Stimulated activated CD8-positive, alpha-beta memory T cell treated with anti-CD3 and anti-CD28 coated beads, Interleukin-15, amount 100 ng/mL, for 1 hour (primary cell): Measurements from ENCODE around the gene ELAVL3.
"Not testable (repeated sequence)": the region's sequence is repeated elsewhere in the genome, so short reads cannot be mapped to it uniquely, and the experiment has no call there.

ENCODE experiments used
- DNase-seq: peaks from one replicate; pipeline ENCODE4 v3.0.0-alpha.2; 2020; ENCODE audit warnings: low read depth

Gene ELAVL3

DNA sequence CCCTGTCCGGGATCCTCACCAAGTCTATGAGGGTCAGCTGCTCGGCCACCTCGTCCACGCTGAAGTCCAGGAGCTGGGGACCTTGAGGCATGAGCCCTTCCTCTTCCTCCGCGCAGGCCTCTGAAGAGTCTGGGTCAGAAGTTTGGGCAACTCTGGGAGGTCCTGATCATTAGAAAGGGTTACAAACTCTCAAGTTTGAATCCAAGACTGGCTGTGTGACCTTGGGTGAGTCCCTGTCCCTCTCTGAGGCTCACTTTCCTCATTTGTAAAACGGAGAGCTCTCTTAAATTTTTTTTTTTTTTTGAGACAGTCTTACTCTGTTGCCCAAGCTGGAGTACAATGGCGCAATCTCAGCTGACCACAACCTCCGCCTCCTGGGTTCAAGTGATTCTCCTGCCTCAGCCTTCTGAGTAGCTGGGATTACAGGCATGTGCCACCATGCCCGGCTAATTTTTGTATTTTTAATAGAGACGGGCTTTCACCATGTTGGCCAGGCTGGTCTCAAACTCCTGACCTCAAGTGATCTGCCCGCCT lies 74.1 kb downstream of the ELAVL3 start:
- not testable (repeated sequence) for DNase-seq

DNA sequence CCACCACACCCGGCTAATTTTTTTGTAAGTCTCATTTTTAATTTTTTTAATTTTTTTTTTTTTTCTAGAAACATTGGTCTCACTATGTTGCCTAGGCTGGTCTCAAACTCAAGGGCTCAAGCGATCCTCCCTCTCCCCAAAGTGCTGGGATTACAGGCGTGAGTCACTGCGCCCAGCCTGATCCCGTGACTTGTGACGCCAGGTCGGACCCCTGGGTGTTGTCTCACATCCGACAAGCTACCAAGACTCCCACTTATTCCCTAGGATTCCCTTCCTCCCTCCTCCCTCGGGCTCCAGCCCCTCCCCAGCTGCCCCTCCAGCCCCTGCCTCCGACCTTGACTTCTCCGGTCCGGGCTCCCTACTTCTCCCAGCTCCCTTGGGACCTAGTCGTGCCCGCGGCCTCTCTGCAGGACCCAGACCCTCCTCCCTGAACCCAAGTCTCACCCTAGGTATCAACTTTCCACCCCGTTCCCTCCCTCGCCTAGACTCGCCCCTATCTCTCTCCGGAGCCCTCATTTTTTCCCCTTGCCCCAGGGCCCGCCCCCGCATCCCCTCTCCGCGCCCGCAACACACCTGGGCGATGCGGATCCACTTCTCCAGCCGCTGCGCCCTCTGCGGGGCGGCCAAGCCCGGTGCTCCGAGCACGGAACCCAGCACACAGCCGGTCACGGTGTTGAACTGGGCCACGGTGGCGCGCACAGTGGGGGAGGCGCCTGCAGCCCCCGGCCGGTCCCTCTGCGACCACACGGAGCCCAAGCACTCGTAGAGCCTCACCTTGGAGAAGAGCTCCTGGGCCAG lies 74.8 kb downstream of the ELAVL3 start:
- no peak for DNase-seq

DNA sequence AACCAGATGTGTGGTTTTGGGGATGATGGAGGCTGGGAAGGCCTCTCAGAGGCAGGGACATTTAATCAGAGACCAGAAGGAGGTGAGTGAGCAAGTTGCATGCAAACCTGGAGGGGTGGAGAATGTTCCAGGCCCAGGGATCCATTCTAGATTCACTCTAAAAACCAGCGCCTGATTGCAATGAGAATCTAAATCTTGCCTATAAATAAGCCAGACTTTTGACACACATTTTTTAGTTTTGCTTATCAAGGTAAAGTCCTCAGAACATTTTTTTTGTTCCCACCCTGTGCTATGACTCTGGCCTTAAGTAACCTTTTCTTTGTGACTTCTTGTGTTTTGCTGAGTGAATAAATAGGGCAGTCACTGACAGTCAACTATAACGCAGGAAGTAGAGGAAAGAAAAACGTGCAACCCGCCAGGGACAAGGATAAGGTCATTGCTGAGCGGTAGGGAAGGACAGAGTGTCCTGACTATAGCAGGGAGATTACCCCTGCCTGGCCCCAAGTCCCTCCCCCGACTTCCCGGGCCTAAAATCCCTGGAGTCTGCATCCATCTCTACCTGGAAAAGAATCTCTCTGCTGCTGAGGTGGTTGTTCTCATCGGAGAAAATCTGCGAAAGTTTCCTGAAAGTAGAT lies 76.1 kb downstream of the ELAVL3 start:
- DNase-seq, result no peak

DNA sequence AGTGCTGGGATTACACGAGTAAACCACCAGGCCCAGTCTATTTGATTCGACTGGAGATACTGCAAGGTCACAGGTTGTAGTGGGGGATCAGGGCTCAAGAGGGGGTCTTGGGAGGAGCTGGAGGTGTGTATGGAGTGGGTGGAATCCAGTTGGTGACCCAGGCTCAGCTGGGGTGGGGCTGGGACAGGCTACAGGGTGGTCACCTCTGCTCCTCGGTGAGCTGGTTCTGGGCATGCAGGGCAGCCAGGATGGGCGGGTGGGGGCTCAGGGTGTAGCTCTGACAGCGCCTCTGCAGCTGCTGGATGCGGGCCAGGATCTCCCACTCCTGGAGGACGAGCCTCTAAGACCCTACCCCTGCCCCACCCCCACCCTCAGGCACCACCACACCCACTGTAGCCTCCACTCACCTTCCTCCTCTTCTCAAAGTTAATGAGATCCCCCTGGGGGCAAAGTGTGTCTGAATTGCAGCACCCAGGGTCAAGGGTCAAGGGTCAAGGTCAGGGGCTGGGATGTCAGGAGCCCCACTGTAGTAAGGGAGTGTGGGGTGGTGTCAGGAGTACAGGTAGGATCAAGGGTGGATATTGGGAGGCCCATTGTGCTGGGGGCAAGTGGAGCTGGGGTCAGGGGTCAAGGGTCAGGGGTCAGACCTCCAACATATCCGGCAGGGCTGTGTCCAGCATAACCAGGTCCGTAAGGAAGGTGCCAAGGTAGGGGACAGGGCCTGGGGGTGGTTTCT lies 78.9 kb downstream of the ELAVL3 start:
- DNase-seq, result no peak
